Thyroid gland (tissue), 4 donors: Measurements from ENCODE around the gene SULT1A3. TPM values are rescaled to one million over a fixed set of nuclear protein-coding genes. Genes with fewer than 3 reads are reported as not detected.
"Not testable (repeated sequence)": the region's sequence is repeated elsewhere in the genome, so short reads cannot be mapped to it uniquely, and the experiment has no call there.

Experiments used
- DNase-seq, 2 donors: peaks; one replicate each; pipeline ENCODE4 v3.0.0-alpha.2; 2019
- H3K27ac ChIP-seq, 3 donors: fragments of 200-600 bp; sonication (generic); 1 replicate in 2 of 3; 2 replicates in 1 of 3; pipeline ENCODE4 v1.5.1; 2016 to 2019; ENCODE audit warnings: mild to moderate bottlenecking in 1 of 3, moderate library complexity in 1 of 3
- H3K27me3 ChIP-seq: fragments of 200-600 bp; sonication (generic); one replicate; pipeline ENCODE4 v1.5.1; 2019
- H3K36me3 ChIP-seq, 2 donors: fragments of 200-600 bp; sonication (generic); one replicate each; pipeline ENCODE4 v1.5.1; 2016 to 2019
- H3K4me1 ChIP-seq, 2 donors: fragments of 200-600 bp; sonication (generic); one replicate each; pipeline ENCODE4 v1.5.1; 2017 to 2019
- H3K4me3 ChIP-seq, 3 donors: fragments of 200-600 bp; sonication (generic); replicated peaks in 1 of 3; 1 replicate in 2 of 3; 2 replicates in 1 of 3; pipeline ENCODE4 v1.5.1; 2016; ENCODE audit warnings: mild to moderate bottlenecking in 1 of 3
- H3K9me3 ChIP-seq: fragments of 200-600 bp; sonication (generic); one replicate; pipeline ENCODE4 v1.5.1; 2017
- CTCF ChIP-seq, 6 experiments: fragments of 200-600 bp in 3 of 6; fragments of 450-650 bp in 3 of 6; sonication (generic) in 3 of 6; IDR thresholded peaks; one replicate each; pipeline ENCODE4 v1.5.1; 2016 to 2019; ENCODE audit warnings: antibody characterized with exemption in 6 of 6, mild to moderate bottlenecking in 2 of 6, inconsistent platforms in 1 of 6, moderate library complexity in 1 of 6
- POLR2A ChIP-seq, 2 donors: fragments of 450-650 bp; IDR thresholded peaks; one replicate each; pipeline ENCODE4 v1.6.1; 2017; ENCODE audit warnings: antibody characterized with exemption in 2 of 2, mild to moderate bottlenecking in 2 of 2, moderate library complexity in 1 of 2
- WGBS, 2 donors: methylation state at CpG; one replicate each; pipeline ENCODE4 v1.1.5; 2017; 5-methylcytosine and 5-hydroxymethylcytosine counted together
- intact Hi-C: fragments of 100-400 bp; cut with DNase I; formaldehyde crosslinking; loops from one replicate; pipeline ENCODE4 v1.15.1; 2023
- total RNA-seq, 4 donors: library from RNA; depleted of rRNA; stranded (reverse); fragments of >200 nt; gene quantifications; one replicate each; pipeline ENCODE4 v1.2.3, GENCODE V29; 2016

The SULT1A3 gene
- total RNA-seq, 4 donors from 2014 or later = 8.9 to 13.8 (median 9.8) TPM

DNA sequence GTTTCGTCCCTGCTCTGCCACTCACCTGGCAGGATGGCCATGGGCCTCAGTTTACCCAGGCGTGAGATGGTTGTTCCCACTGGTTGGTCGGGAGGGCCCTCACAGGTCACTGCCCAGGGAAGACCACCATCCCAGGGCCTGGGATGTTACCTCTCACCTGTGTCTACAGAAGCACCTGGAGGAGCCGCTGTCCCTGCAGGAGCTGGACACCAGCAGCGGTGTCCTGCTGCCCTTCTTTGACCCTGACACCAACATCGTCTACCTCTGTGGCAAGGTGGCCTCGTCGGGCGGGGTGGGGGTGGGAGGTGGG, 11.5 kb upstream of the SULT1A3 start:
- no peak for TF ChIP-seq CTCF (IDR thresholded peaks at IDR 0.05)
- no peak for TF ChIP-seq POLR2A (IDR thresholded peaks at IDR 0.05)
- H3K27me3 ChIP-seq = no peaks in the 10 kb centered on the region
- H3K4me3 ChIP-seq = no peak overlapping the region
- 87% methylated on average over 3 of the region's 9 CpGs; no CpG with 5 or more reads in 1 of the 2 donors for WGBS, 2 donors
- intact Hi-C loops = no loop called here
- DNase-seq = no peak
- H3K4me1 ChIP-seq = peaks cover 7% of the 10 kb centered on the region in 2 donors
- no peaks in the 10 kb centered on the region for H3K9me3 ChIP-seq
- H3K36me3 ChIP-seq = no peaks in the 10 kb centered on the region
- H3K27ac ChIP-seq = no peak overlapping the region

DNA sequence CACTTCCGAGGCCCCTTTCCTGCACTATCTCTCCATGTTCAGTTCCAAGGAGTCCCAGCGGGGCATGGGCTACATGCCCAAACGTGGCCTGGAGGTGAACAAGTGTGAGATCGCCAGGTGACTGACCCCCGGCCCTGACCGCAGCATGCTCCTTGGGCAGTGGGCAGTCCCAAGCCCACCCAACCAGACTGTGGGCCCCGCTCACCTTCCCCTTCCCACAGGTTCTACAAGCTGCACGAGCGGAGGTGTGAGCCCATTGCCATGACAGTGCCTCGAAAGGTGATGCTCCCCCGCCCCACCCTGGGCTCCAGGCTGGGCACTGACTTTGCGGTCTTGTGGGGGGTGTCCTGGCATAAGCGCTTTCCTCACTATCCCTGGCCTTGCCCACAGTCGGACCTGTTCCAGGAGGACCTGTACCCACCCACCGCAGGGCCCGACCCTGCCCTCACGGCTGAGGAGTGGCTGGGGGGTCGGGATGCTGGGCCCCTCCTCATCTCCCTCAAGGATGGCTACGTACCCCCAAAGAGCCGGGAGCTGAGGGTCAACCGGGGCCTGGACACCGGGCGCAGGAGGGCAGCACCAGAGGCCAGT, 11.0 kb upstream of the SULT1A3 start:
- intact Hi-C loops = no loop called here
- no peaks in the 10 kb centered on the region for H3K9me3 ChIP-seq
- no peaks in the 10 kb centered on the region for H3K27me3 ChIP-seq
- TF ChIP-seq CTCF (IDR thresholded peaks at IDR 0.05) (no peak), POLR2A (IDR thresholded peaks at IDR 0.05) (no peak)
- H3K27ac ChIP-seq = no peak overlapping the region
- no peaks in the 10 kb centered on the region for H3K36me3 ChIP-seq
- 95% methylated on average over 8 to 11 of the region's 23 CpGs for WGBS, 2 donors
- H3K4me1 ChIP-seq = peaks cover 4 to 7% of the 10 kb centered on the region in 2 donors
- no peak overlapping the region for H3K4me3 ChIP-seq
- DNase-seq = no peak

- 93% methylated on average over 6 of the region's 12 CpGs; no CpG with 5 or more reads in 1 of the 2 donors for WGBS, 2 donors
- DNase-seq, H3K36me3 ChIP-seq, H3K27me3 ChIP-seq, intact Hi-C loops, H3K9me3 ChIP-seq, H3K4me1 ChIP-seq, H3K4me3 ChIP-seq, H3K27ac ChIP-seq: not testable (repeated sequence)
Observed at GRCh38 chr16:30191158-30191557, 7.9 kb upstream of the SULT1A3 start.

- intact Hi-C loops, H3K4me3 ChIP-seq, H3K27me3 ChIP-seq, H3K9me3 ChIP-seq, H3K4me1 ChIP-seq, H3K27ac ChIP-seq, DNase-seq, H3K36me3 ChIP-seq: not testable (repeated sequence)
- WGBS, 2 donors = no CpG with 5 or more reads among the region's 21 CpGs
Observed at GRCh38 chr16:30193098-30193497, 6.0 kb upstream of the SULT1A3 start.

DNA sequence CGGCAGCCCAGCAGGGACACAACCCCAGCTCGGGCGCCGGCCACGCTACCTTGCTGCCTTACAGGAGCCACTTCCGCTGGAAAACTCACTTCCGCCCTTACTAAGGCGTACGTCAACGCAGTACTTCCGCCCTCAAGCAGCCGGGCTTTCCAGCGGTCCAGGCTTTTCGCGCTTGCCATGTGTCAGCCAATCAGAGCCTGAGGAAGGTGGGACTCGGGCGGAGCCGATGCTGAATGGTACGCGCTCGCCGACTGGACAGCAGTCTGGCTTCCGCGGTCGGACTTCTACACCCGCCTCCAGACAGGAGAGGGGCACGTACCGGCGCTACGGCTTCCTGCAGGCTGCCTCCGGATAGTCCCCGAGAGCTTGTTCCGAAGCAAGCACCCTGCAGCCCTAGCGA, 5.4 kb upstream of the SULT1A3 start, which contains the start of the genes BOLA2B and SLX1A:
Gene BOLA2B (minus strand): TSS at position 52 of the 400 bp plus-strand sequence. CDS start 71 bp downstream, outside the sequence.
Gene SLX1A (plus strand): TSS at position 261 of the 400 bp plus-strand sequence. CDS start 210 bp downstream, outside the sequence.
- H3K4me1 ChIP-seq, H3K9me3 ChIP-seq, H3K36me3 ChIP-seq, intact Hi-C loops, H3K27ac ChIP-seq, H3K27me3 ChIP-seq, DNase-seq: not testable (repeated sequence)
- H3K4me3 ChIP-seq = peak within 1 kb of the TSS in 1 of 3 donors; percentile 27
- no CpG with 5 or more reads among the region's 34 CpGs for WGBS, 2 donors

DNA sequence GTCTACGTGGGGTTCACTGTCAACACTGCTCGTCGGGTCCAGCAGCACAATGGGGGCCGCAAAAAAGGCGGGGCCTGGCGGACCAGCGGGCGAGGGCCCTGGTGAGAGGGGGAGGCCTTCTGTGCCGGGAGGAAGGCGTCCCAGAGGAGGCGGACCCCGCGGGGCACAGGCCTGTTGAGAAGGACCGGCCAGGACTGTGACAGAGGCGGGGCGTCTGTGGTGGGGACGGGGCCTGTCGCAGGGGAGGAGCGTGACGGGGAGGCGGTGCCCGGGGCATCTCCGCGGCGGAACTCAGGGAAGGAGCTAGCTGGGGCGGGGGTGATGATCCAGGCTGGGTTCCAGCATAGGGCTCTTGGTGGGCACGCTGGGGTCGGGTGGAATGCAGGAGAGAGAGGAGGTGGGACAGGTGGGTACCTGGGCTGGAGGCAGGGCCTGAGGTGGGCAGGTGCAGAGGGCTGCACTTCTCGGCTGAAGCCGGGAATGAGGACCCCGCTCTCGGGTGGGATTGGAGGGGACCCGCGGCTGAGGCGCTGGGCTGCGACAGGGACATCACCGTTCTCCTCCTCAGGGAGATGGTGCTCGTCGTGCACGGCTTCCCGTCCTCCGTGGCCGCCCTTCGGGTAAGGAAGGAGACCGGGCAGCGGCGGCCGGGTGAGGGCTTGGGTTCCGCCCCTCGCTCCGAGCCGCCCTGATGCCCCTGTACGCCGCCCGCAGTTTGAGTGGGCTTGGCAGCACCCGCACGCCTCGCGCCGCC, 4.7 kb upstream of the SULT1A3 start:
- intact Hi-C loops, H3K36me3 ChIP-seq, H3K9me3 ChIP-seq, H3K4me1 ChIP-seq, H3K27ac ChIP-seq, H3K27me3 ChIP-seq, DNase-seq: not testable (repeated sequence)
- no CpG with 5 or more reads among the region's 60 CpGs for WGBS, 2 donors
- H3K4me3 ChIP-seq = peak overlapping the region in 1 of 3 donors; percentile 27

DNA sequence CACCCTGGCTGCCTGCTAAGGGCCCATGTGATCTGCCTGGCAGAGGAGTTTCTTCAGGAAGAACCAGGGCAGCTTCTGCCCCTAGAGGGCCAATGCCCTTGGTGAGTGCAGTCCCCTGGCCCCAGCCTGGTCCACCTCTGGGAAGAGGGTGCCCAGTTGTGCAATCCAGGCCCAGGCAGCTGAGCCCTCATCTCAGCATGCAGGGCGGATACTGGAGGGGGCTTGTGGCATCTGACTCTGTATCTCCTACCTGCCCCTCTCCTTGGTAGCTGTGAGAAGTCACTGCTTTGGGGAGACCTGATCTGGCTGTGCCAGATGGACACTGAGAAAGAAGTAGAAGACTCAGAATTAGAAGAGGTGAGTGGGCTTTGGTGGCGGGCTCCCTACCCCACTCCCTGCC, 2.1 kb upstream of the SULT1A3 start:
- H3K27me3 ChIP-seq, intact Hi-C loops, H3K36me3 ChIP-seq, H3K4me1 ChIP-seq, H3K27ac ChIP-seq, DNase-seq, H3K4me3 ChIP-seq, H3K9me3 ChIP-seq: not testable (repeated sequence)
- no CpG with 5 or more reads among the region's 2 CpGs for WGBS, 2 donors

DNA sequence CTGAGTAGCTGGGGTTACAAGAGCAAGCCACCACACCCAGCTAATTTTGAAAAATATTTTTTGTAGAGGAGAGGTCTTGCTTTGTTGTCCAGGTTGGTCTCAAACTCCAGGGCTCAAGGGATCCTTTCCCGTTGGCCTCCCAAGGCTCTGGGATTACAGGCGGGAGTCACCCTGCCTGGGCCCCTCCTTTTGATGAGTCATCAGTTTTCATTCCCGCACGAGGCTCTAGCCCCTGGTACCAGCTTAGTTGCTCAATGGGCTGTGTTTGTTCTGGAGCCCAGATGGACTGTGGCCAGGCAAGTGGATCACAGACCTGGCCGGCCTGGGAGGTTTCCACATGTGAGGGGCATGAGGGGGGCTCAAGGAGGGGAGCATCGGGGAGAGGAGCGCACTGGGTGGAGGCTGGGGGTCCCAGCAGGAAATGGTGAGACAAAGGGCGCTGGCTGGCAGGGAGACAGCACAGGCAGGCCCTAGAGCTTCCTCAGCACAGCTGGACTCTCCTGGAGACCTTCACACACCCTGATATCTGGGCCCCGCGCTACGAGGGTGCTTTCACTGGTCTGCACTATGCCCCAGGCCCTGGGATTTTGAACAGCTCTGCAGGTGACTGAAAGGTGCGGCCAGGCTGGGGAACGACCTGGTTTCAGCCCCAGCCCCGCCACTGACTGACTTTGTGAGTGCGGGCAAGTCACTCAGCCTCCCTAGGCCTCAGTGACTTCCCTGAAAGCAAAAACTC, 721 bp downstream of the SULT1A3 start:
- intact Hi-C loops, DNase-seq, H3K36me3 ChIP-seq, H3K4me3 ChIP-seq, H3K4me1 ChIP-seq, H3K9me3 ChIP-seq, H3K27ac ChIP-seq, H3K27me3 ChIP-seq: not testable (repeated sequence)
- WGBS, 2 donors = no CpG with 5 or more reads among the region's 15 CpGs

GRCh38 chr16:30205541-30206236, 6.6 kb downstream of the SULT1A3 start:
- H3K27ac ChIP-seq, H3K36me3 ChIP-seq, H3K4me1 ChIP-seq, H3K9me3 ChIP-seq, H3K27me3 ChIP-seq, intact Hi-C loops: not testable (repeated sequence)
- H3K4me3 ChIP-seq = peak overlapping the region in 1 of 3 donors; percentile 44
- no CpG with 5 or more reads among the region's 52 CpGs for WGBS, 2 donors
- peak; percentile 12 to 43 for DNase-seq

DNA sequence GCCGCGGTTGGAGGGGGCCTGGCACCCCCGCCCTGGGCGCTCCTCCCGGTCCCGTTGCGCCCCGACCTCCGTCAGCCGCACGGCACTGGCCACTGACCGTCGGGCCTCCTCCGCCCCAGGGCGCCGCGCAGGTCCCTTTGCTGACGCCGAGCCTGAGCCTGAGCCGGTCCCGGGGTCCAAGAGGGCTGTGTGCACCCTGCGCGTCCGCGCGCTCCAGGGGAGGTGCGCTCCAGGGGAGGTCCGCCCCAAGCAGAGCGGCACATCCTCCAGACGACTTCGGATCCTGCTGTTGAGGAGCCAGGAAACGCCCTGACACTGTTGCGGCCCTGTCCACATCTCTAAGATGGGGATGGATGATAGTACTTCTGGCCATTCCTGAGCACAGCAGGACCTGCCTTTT, 7.2 kb downstream of the SULT1A3 start:
- DNase-seq, H3K36me3 ChIP-seq, H3K27ac ChIP-seq, H3K27me3 ChIP-seq, H3K4me1 ChIP-seq, intact Hi-C loops, H3K9me3 ChIP-seq: not testable (repeated sequence)
- H3K4me3 ChIP-seq = peak overlapping the region in 1 of 3 donors; percentile 44
- no CpG with 5 or more reads among the region's 33 CpGs for WGBS, 2 donors
